ENCODE measurements around the gene C19orf81.

Gene C19orf81

GRCh38 chr19:50632151-50632835 is 17.0 kb upstream of the C19orf81 start:
- WGBS: 83% methylated on average over 19 of the region's 20 CpGs
- Histone ChIP-seq H3K9ac (ENCODE audit: low read depth, low read length) (no peak overlapping the region), H3K4me3 (ENCODE audit: low read length) (no peak overlapping the region), H3K9me3 (ENCODE audit: insufficient read depth, low read depth, low read length) (peaks cover 38% of the 10 kb centered on the region), H3K4me1 (ENCODE audit: insufficient read depth, low read length) (no peaks in the 10 kb centered on the region), H3K27ac (ENCODE audit: low read depth, low read length) (no peak overlapping the region), H3K36me3 (ENCODE audit: insufficient read depth, low read length) (no peaks in the 10 kb centered on the region), H3K27me3 (ENCODE audit: insufficient read depth, low read length) (no peaks in the 10 kb centered on the region)

- H3K4me3 ChIP-seq (ENCODE audit: low read length): no peak overlapping the region
- no peaks in the 10 kb centered on the region for H3K36me3 ChIP-seq (ENCODE audit: insufficient read depth, low read length)
- peaks cover 10% of the 10 kb centered on the region for H3K27me3 ChIP-seq (ENCODE audit: insufficient read depth, low read length)
- H3K27ac ChIP-seq (ENCODE audit: low read depth, low read length): no peak overlapping the region
- 72% methylated on average over 2 of the region's 2 CpGs for WGBS
- H3K9ac ChIP-seq (ENCODE audit: low read depth, low read length): no peak overlapping the region
- no peaks in the 10 kb centered on the region for H3K4me1 ChIP-seq (ENCODE audit: insufficient read depth, low read length)
- peaks cover 41% of the 10 kb centered on the region for H3K9me3 ChIP-seq (ENCODE audit: insufficient read depth, low read depth, low read length)
These were observed 15.9 kb upstream of the C19orf81 start for GRCh38 chr19:50633359-50633758.

- H3K4me1 ChIP-seq (ENCODE audit: insufficient read depth, low read length): no peaks in the 10 kb centered on the region
- H3K4me3 ChIP-seq (ENCODE audit: low read length): no peak overlapping the region
- H3K27ac ChIP-seq (ENCODE audit: low read depth, low read length): no peak overlapping the region
- H3K36me3 ChIP-seq (ENCODE audit: insufficient read depth, low read length): no peaks in the 10 kb centered on the region
- peaks cover 16% of the 10 kb centered on the region for H3K27me3 ChIP-seq (ENCODE audit: insufficient read depth, low read length)
- no peak overlapping the region for H3K9ac ChIP-seq (ENCODE audit: low read depth, low read length)
- peaks cover 42% of the 10 kb centered on the region for H3K9me3 ChIP-seq (ENCODE audit: insufficient read depth, low read depth, low read length)
- 88% methylated on average over 2 of the region's 2 CpGs for WGBS
These were observed 15.3 kb upstream of the C19orf81 start for GRCh38 chr19:50633973-50634372.

- Histone ChIP-seq H3K4me1 (ENCODE audit: insufficient read depth, low read length) (no peaks in the 10 kb centered on the region), H3K9ac (ENCODE audit: low read depth, low read length) (no peak overlapping the region), H3K27me3 (ENCODE audit: insufficient read depth, low read length) (peaks cover 16% of the 10 kb centered on the region), H3K36me3 (ENCODE audit: insufficient read depth, low read length) (no peaks in the 10 kb centered on the region), H3K27ac (ENCODE audit: low read depth, low read length) (no peak overlapping the region), H3K4me3 (ENCODE audit: low read length) (no peak overlapping the region), H3K9me3 (ENCODE audit: insufficient read depth, low read depth, low read length) (peaks cover 49% of the 10 kb centered on the region)
- WGBS: 81% methylated on average over 5 of the region's 5 CpGs
These were observed 12.7 kb upstream of the C19orf81 start for GRCh38 chr19:50636317-50637085.

GRCh38 chr19:50638600-50638999 is 10.6 kb upstream of the C19orf81 start:
- Histone ChIP-seq H3K9me3 (ENCODE audit: insufficient read depth, low read depth, low read length) (peaks cover 58% of the 10 kb centered on the region), H3K4me1 (ENCODE audit: insufficient read depth, low read length) (no peaks in the 10 kb centered on the region), H3K4me3 (ENCODE audit: low read length) (peak overlapping the region; percentile 74), H3K36me3 (ENCODE audit: insufficient read depth, low read length) (no peaks in the 10 kb centered on the region), H3K27ac (ENCODE audit: low read depth, low read length) (no peak overlapping the region), H3K9ac (ENCODE audit: low read depth, low read length) (no peak overlapping the region), H3K27me3 (ENCODE audit: insufficient read depth, low read length) (peaks cover 16% of the 10 kb centered on the region)
- 65% methylated on average over 10 of the region's 10 CpGs for WGBS

GRCh38 chr19:50639121-50640112 is 9.8 kb upstream of the C19orf81 start, which contains the start of gene SYT3:
SYT3 (minus strand) TSS chr19:50639881; CDS start chr19:50637411, 2,470 bp downstream.
- Histone ChIP-seq H3K9ac (ENCODE audit: low read depth, low read length) (peak within 1 kb of the TSS; percentile 50), H3K27me3 (ENCODE audit: insufficient read depth, low read length) (peaks cover 16% of the 10 kb centered on the region), H3K4me3 (ENCODE audit: low read length) (peak within 1 kb of the TSS; percentile 74), H3K4me1 (ENCODE audit: insufficient read depth, low read length) (no peaks in the 10 kb centered on the region), H3K36me3 (ENCODE audit: insufficient read depth, low read length) (no peaks in the 10 kb centered on the region), H3K9me3 (ENCODE audit: insufficient read depth, low read depth, low read length) (peaks cover 58% of the 10 kb centered on the region), H3K27ac (ENCODE audit: low read depth, low read length) (no peak within 1 kb of the TSS)
- WGBS: 53% methylated on average over 74 of the region's 76 CpGs

GRCh38 chr19:50640368-50640767 is 8.9 kb upstream of the C19orf81 start:
- Histone ChIP-seq H3K4me3 (ENCODE audit: low read length) (peak overlapping the region; percentile 74), H3K9me3 (ENCODE audit: insufficient read depth, low read depth, low read length) (peaks cover 61% of the 10 kb centered on the region), H3K9ac (ENCODE audit: low read depth, low read length) (no peak overlapping the region), H3K27me3 (ENCODE audit: insufficient read depth, low read length) (peaks cover 23% of the 10 kb centered on the region), H3K4me1 (ENCODE audit: insufficient read depth, low read length) (no peaks in the 10 kb centered on the region), H3K36me3 (ENCODE audit: insufficient read depth, low read length) (no peaks in the 10 kb centered on the region), H3K27ac (ENCODE audit: low read depth, low read length) (no peak overlapping the region)
- WGBS: 78% methylated on average over 1 of the region's 2 CpGs

- H3K4me1 ChIP-seq (ENCODE audit: insufficient read depth, low read length): no peaks in the 10 kb centered on the region
- H3K27me3 ChIP-seq (ENCODE audit: insufficient read depth, low read length): peaks cover 7% of the 10 kb centered on the region
These were observed 4.8 kb upstream of the C19orf81 start for GRCh38 chr19:50644315-50644915.

GRCh38 chr19:50645107-50645506 is 4.1 kb upstream of the C19orf81 start:
- Histone ChIP-seq H3K4me3 (ENCODE audit: low read length) (no peak overlapping the region), H3K27ac (ENCODE audit: low read depth, low read length) (no peak overlapping the region), H3K4me1 (ENCODE audit: insufficient read depth, low read length) (no peaks in the 10 kb centered on the region), H3K9me3 (ENCODE audit: insufficient read depth, low read depth, low read length) (peaks cover 54% of the 10 kb centered on the region), H3K9ac (ENCODE audit: low read depth, low read length) (no peak overlapping the region), H3K27me3 (ENCODE audit: insufficient read depth, low read length) (peaks cover 7% of the 10 kb centered on the region), H3K36me3 (ENCODE audit: insufficient read depth, low read length) (no peaks in the 10 kb centered on the region)
- 84% methylated on average over 6 of the region's 6 CpGs for WGBS

More at GRCh38 chr19:50644315-50644915, 4.8 kb upstream of the C19orf81 start:
- Histone ChIP-seq H3K9ac (ENCODE audit: low read depth, low read length) (no peak overlapping the region), H3K9me3 (ENCODE audit: insufficient read depth, low read depth, low read length) (peaks cover 52% of the 10 kb centered on the region), H3K27ac (ENCODE audit: low read depth, low read length) (no peak overlapping the region), H3K4me3 (ENCODE audit: low read length) (no peak overlapping the region), H3K36me3 (ENCODE audit: insufficient read depth, low read length) (no peaks in the 10 kb centered on the region)
- WGBS: 45% methylated on average over 1 of the region's 1 CpG

GRCh38 chr19:50646074-50646807 is 3.0 kb upstream of the C19orf81 start:
- Histone ChIP-seq H3K9ac (ENCODE audit: low read depth, low read length) (no peak overlapping the region), H3K27me3 (ENCODE audit: insufficient read depth, low read length) (peaks cover 7% of the 10 kb centered on the region), H3K36me3 (ENCODE audit: insufficient read depth, low read length) (no peaks in the 10 kb centered on the region), H3K4me3 (ENCODE audit: low read length) (no peak overlapping the region), H3K27ac (ENCODE audit: low read depth, low read length) (no peak overlapping the region), H3K9me3 (ENCODE audit: insufficient read depth, low read depth, low read length) (peaks cover 52% of the 10 kb centered on the region), H3K4me1 (ENCODE audit: insufficient read depth, low read length) (no peaks in the 10 kb centered on the region)
- WGBS: 55% methylated on average over 6 of the region's 6 CpGs

Measured in HUES64 (cell line).